BE2C (cell line): ENCODE data around the gene PAGE4.
A peak's percentile ranks its signal among the peaks of the same experiment; 100 is the strongest.

ENCODE experiments used
- DNase-seq: peaks from one replicate; pipeline ENCODE4 v3.0.0-alpha.2; 2020
- H3K27me3 ChIP-seq: fragments of 250-450 bp; sonication (Bioruptor Pico); 2 replicates; pipeline ENCODE4 v1.5.1; 2020; ENCODE audit warnings: mild to moderate bottlenecking
- H3K36me3 ChIP-seq: fragments of 250-450 bp; sonication (Bioruptor Pico); 2 replicates; pipeline ENCODE4 v1.5.1; 2020; ENCODE audit warnings: mild to moderate bottlenecking
- H3K4me1 ChIP-seq: fragments of 250-450 bp; sonication (Bioruptor Pico); 2 replicates; pipeline ENCODE4 v1.5.1; 2020
- H3K4me3 ChIP-seq: 2 replicates; pipeline ENCODE4 v1.5.1; 2011; ENCODE audit warnings: low read depth, low read length
- H3K9me3 ChIP-seq: fragments of 250-450 bp; sonication (Bioruptor Pico); 2 replicates; pipeline ENCODE4 v1.5.1; 2020
- TF ChIP-seq, protein P1 (sequence below): IDR thresholded peaks from 2 replicates; pipeline ENCODE4 v1.5.1; 2012; ENCODE audit warnings: mild to moderate bottlenecking, low read depth, low read length

PAGE4 gene

DNA sequence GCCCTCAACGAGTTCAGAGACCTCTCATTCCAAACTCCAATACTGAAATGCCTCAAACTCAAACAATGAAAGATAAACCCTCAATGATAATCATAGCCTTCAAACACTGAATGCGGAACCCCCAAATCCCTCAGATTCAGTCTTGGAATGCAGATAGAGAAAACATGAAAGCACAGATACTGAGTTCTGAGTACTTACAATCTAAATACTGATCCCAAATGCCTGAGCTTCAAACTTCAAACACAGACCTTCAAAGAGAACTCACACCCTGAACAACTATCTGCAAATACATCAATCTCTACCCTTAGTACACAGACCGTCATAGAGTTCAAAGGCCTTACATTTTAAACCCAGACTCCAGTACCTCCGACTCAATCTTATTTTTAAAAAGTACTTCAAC is 16.9 kb upstream of the PAGE4 start:
- Histone ChIP-seq H3K27me3 (no peaks in the 10 kb centered on the region), H3K4me3 (no peak overlapping the region), H3K36me3 (no peaks in the 10 kb centered on the region), H3K4me1 (no peaks in the 10 kb centered on the region), H3K9me3 (no peaks in the 10 kb centered on the region)
- TF ChIP-seq, protein P1, sequence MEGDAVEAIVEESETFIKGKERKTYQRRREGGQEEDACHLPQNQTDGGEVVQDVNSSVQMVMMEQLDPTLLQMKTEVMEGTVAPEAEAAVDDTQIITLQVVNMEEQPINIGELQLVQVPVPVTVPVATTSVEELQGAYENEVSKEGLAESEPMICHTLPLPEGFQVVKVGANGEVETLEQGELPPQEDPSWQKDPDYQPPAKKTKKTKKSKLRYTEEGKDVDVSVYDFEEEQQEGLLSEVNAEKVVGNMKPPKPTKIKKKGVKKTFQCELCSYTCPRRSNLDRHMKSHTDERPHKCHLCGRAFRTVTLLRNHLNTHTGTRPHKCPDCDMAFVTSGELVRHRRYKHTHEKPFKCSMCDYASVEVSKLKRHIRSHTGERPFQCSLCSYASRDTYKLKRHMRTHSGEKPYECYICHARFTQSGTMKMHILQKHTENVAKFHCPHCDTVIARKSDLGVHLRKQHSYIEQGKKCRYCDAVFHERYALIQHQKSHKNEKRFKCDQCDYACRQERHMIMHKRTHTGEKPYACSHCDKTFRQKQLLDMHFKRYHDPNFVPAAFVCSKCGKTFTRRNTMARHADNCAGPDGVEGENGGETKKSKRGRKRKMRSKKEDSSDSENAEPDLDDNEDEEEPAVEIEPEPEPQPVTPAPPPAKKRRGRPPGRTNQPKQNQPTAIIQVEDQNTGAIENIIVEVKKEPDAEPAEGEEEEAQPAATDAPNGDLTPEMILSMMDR = no peak
- DNase-seq = no peak

DNA sequence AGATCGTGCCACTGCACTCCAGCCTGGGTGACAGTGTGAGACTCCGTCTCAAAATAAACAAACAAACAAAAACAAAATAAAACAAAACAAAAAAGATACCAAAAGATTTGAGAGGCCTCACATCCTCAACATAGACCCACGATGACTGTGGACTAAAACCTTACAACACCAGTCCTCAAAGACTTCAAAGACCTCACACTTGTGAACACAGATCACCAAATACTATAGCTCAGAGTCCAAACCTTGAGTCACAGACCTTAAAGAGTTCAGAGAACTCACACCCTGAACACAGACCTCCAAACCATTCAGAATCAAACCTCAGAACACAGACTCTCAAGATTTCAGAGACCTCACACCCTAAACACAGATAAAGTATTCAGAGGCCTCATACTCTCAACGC is 12.7 kb upstream of the PAGE4 start:
- no peaks in the 10 kb centered on the region for H3K36me3 ChIP-seq
- TF ChIP-seq, protein P1 = no peak
- H3K9me3 ChIP-seq = no peaks in the 10 kb centered on the region
- no peak for DNase-seq
- no peaks in the 10 kb centered on the region for H3K4me1 ChIP-seq
- no peaks in the 10 kb centered on the region for H3K27me3 ChIP-seq
- H3K4me3 ChIP-seq = no peak overlapping the region

GRCh38 chrX:49838374-49838773 is 9.3 kb downstream of the PAGE4 start:
- Histone ChIP-seq H3K36me3 (no peaks in the 10 kb centered on the region), H3K4me3 (no peak overlapping the region), H3K9me3 (no peaks in the 10 kb centered on the region), H3K4me1 (no peaks in the 10 kb centered on the region), H3K27me3 (peaks cover 2% of the 10 kb centered on the region; the same call in 1 of the 2 replicates)
- peak; percentile 19 for DNase-seq
- TF ChIP-seq, protein P1 = peak; percentile 56

DNA sequence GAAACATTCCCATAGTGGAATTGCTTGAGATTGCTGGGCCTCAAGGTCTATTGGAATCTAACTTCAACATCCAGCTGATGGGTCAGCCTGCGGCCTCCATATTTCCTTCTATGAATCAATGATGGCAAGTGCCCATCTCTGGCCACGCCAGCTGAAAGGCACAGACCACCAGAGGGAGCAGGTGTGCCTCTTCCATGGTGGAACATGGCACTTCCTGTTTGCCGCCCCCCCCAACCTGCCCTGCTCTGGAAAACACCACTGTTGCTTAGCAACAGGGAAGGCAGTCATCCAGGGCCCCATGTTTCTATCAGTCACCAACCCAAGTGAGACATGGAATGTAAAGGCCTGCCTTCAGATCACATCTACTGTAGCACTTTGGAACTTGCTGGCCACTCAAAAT is 11.6 kb downstream of the PAGE4 start:
- DNase-seq = peak; percentile 90
- TF ChIP-seq, protein P1 = peak; percentile 71
- H3K4me3 ChIP-seq = no peak overlapping the region
- no peaks in the 10 kb centered on the region for H3K9me3 ChIP-seq
- H3K27me3 ChIP-seq = no peaks in the 10 kb centered on the region
- H3K4me1 ChIP-seq = no peaks in the 10 kb centered on the region
- H3K36me3 ChIP-seq = no peaks in the 10 kb centered on the region

DNA sequence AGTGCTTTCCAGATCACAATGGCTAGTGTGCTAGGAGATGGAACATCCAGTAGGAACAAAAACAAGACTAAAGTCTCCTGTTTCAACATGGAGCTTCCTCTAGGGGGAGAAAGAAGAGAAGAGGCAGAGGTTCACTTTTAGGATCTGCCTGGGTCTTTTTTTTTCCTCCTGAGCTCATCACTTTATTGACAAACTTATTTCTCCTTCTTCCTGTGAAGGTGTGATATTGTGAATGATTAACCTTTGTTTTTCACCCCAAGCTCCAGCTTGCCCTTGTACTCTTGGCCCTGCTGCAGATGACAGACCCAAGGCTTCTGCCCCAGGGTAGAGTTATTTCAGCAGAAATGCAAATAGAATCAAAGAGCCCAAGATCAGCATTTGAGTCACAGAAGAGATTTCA is 13.5 kb downstream of the PAGE4 start:
- H3K4me3 ChIP-seq = no peak overlapping the region
- TF ChIP-seq, protein P1 = no peak
- no peaks in the 10 kb centered on the region for H3K27me3 ChIP-seq
- no peaks in the 10 kb centered on the region for H3K4me1 ChIP-seq
- DNase-seq = no peak
- no peaks in the 10 kb centered on the region for H3K9me3 ChIP-seq
- H3K36me3 ChIP-seq = no peaks in the 10 kb centered on the region

DNA sequence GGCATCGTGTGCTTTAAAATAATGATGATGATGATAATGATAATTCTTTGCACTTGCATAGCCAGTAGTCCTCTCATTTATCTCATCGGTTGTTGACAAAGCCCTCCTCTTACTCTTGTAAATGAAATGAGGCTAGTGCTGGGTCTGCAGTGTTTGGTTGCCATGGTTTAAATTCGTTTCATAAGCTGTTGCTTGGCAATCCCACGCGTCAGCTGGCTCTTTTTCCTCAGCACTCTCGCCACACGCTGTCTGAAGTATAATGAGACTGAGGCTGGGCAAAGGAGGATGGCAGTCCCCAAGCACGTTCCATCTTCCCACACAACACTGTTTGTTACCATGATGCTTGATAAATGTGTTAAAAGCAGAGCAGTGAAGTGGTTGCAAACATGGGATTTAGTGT is 15.5 kb downstream of the PAGE4 start:
- H3K4me1 ChIP-seq = no peaks in the 10 kb centered on the region
- no peak for DNase-seq

More for the DNA sequence above, 15.5 kb downstream of the PAGE4 start:
- TF ChIP-seq, protein P1 = no peak
- no peaks in the 10 kb centered on the region for H3K36me3 ChIP-seq
- H3K27me3 ChIP-seq = no peaks in the 10 kb centered on the region
- H3K4me3 ChIP-seq = no peak overlapping the region
- H3K9me3 ChIP-seq = no peaks in the 10 kb centered on the region
